ENCODE results near the gene SRSF6.

- no peak for TF ChIP-seq CTCF (conservative IDR thresholded peaks at IDR 0.05; ENCODE audit: low read depth, low read length)
- no peak for TF ChIP-seq EZH2 (IDR thresholded peaks at IDR 0.05; ENCODE audit: low read length, unreplicated experiment)
Observed at GRCh38 chr20:43465625-43465943, 7.9 kb downstream of the SRSF6 start.
